HG02970 (cell line): ENCODE measurements around the gene SAXO1.

ENCODE experiments used
- ATAC-seq: cut with Tn5 transposase; IDR thresholded peaks from one replicate; pipeline ENCODE4 v1.9.1; 2021; ENCODE audit warnings: mild to moderate bottlenecking, moderate library complexity, moderate number of reproducible peaks; ENCODE audit not compliant: unreplicated experiment, low FRiP score

The SAXO1 gene

DNA sequence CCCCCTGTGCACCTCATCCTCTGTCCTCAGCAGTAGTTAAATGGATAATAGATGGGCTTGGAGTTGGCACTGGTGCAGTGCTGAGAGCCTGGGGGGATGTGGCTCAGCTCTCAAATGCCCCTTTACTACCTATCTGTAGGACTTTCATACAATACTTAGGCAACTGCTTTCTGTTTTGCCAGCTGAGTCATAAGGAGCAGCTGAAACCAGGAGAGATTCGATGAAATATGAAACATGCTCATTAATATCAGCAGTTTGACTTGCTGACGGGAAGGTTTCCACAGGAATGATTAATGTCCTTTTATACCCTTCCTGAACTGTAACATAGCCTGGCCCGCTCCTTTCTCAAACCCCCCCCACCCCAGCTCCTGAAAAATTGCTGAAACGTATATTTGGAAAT, 142.6 kb downstream of the SAXO1 start:
- peak; percentile 45 for ATAC-seq

- no peak for ATAC-seq
These were observed 143.5 kb downstream of the SAXO1 start for GRCh38 chr9:18889550-18889949.

DNA sequence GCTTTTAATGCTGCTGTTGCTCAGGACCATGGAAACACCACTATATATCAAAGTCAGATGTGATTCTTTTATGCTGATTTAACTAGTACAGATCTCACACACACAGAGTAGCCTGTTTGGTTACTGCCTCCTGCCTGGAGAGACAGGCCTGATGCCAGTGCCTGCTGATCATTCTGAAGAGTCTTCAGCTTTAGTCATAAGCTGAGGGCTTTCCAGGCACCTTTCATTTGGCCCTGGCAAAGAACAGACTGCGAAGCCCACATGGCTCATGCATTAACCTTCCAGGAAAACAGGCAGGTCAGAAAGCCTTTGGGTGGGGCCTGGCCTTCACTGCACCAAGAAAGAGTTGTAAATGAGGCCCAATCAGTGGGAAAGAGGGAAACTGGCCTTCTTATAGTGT, 144.7 kb downstream of the SAXO1 start:
- no peak for ATAC-seq

- ATAC-seq: no peak
These were observed 145.5 kb downstream of the SAXO1 start for GRCh38 chr9:18887546-18887945.

- ATAC-seq: no peak
These were observed 151.3 kb downstream of the SAXO1 start for GRCh38 chr9:18881758-18882157.

DNA sequence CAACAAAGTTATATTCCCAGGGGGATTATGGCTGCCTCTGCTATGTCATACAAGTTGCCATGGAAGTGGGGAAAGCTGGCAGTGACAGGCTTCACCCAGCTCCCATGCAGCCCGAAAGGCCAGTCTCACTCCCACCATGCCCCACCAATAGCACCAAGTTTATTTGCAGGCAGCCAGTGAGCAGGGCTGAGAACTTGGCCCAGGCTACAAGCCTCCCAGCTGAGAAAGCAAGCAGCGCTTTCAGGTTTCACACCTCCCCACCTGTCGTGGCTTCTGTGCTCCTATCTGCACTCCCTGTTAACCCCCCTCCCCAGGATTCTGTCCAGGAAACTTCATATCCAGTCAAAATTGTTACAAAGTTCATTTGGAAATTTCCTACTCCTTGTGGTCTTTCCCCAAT, 155.0 kb downstream of the SAXO1 start:
- no peak for ATAC-seq
